ENCODE data around the gene RPLP2.

RPLP2 gene

DNA sequence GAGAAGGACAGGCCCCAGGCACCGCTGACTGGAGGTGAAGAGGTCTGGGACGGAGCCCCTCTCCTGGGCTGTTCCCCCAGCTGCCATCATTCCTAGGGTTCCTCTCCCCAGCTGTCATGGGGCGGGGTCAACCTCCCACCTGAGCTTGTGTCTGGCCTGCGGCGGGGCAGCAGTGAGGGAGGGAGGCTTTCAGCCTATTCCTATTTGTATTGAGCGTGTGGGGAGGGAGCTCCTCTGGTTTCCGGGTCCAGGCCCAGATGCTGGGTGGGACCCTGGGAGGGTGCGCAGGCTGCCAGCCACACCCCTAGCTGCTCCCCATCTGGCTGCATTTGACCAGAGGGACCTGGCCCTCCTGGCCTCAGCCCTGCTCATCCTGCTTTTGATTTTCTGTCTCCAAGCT is 46.6 kb downstream of the RPLP2 start:
- Histone ChIP-seq H3K9ac (ENCODE audit: low read length) (no peak overlapping the region), H3K79me2 (ENCODE audit: low read length) (no peaks in the 10 kb centered on the region), H3F3A (ENCODE audit: insufficient read depth, low read length) (no peaks in the 10 kb centered on the region), H3K4me2 (ENCODE audit: low read depth, low read length) (no peak overlapping the region), H3K36me3 (replicated peaks; ENCODE audit: insufficient read depth, low read length) (no peaks in the 10 kb centered on the region), H2AFZ (ENCODE audit: low read length) (no peak overlapping the region), H3K27me3 (replicated peaks; ENCODE audit: insufficient read depth, low read length) (peaks cover 79% of the 10 kb centered on the region), H4K20me1 (ENCODE audit: insufficient read depth, low read length) (no peaks in the 10 kb centered on the region), H3K4me1 (ENCODE audit: low read length) (no peaks in the 10 kb centered on the region), H3K9me2 (replicated peaks; ENCODE audit: insufficient read depth, low read length) (no peaks in the 10 kb centered on the region), H3K4me3 (ENCODE audit: low read length) (no peak overlapping the region), H3K9me3 (replicated peaks; ENCODE audit: insufficient read depth, low read length) (no peaks in the 10 kb centered on the region), H3K27ac (ENCODE audit: low read length) (no peak overlapping the region)
- no peak for DNase-seq
- TF ChIP-seq EZH2 (optimal IDR thresholded peaks at IDR 0.05; ENCODE audit: low read depth, low read length) (no peak), EZH2phosphoT487 (IDR thresholded peaks at IDR 0.05; ENCODE audit: low read length) (no peak)
- TF ChIP-seq, protein P1, sequence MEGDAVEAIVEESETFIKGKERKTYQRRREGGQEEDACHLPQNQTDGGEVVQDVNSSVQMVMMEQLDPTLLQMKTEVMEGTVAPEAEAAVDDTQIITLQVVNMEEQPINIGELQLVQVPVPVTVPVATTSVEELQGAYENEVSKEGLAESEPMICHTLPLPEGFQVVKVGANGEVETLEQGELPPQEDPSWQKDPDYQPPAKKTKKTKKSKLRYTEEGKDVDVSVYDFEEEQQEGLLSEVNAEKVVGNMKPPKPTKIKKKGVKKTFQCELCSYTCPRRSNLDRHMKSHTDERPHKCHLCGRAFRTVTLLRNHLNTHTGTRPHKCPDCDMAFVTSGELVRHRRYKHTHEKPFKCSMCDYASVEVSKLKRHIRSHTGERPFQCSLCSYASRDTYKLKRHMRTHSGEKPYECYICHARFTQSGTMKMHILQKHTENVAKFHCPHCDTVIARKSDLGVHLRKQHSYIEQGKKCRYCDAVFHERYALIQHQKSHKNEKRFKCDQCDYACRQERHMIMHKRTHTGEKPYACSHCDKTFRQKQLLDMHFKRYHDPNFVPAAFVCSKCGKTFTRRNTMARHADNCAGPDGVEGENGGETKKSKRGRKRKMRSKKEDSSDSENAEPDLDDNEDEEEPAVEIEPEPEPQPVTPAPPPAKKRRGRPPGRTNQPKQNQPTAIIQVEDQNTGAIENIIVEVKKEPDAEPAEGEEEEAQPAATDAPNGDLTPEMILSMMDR (IDR thresholded peaks at IDR 0.05; ENCODE audit: low read length): no peak

DNA sequence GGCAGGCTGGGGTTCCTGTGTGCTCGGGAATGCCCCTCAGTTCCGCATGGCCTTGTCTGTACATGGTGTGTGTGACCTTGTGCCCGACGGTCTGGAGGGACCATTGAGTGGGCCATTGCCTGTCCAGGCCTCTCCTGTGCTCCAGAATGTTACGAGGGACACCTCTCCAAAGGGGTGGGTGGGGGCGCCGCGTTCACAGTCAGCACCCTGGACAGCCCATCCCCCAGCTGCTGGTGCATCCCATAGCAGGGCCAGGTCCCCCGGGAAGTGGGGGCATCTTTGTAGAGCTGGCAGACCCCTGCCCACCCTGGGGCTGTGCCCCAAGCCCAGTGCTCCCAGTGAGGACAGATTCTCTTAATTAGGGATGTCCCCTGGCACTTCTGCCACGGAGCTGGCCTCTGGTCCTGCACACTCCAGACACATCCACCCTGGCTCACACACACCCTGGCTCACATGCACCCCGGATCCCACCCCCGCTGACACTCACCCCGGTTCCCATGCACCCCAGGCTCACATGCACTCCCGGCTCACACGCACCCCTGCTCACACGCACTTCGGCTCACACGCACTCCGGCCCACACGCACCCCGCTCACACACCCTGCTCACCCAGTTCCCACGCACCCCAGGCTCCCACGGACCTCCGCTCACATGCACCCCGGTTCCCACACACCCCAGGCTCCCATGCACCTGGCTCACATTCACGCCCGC is 48.4 kb downstream of the RPLP2 start:
- no peaks in the 10 kb centered on the region for H4K20me1 ChIP-seq (ENCODE audit: insufficient read depth, low read length)

DNA sequence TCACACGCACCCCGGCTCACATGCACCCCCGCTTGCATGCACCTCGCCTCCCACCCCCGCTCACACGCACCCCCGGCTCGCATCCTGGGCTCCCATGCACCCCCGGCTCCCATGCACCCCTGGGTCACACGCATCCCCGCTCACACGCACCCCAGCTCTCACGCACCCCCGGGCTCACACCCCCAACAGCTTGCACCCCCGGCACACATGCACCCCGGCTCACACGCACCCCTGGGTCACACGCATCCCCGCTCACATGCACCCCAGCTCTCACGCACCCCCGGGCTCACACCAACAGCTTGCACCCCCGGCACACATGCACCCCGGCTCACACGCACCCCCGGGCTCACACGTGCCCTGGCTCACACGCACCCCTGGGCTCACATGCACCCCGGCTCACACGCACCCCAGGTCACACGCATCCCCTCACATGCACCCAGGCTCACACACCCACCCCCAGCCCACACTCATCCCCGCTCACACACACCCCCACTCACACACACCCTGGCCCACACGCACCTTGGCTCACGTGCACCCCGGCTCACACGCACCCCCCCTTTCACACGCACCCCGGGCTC is 49.1 kb downstream of the RPLP2 start:
- DNase-seq: no peak
- no peaks in the 10 kb centered on the region for H3K9me2 ChIP-seq (replicated peaks; ENCODE audit: insufficient read depth, low read length)
- TF ChIP-seq, protein P1 (IDR thresholded peaks at IDR 0.05; ENCODE audit: low read length): no peak
- TF ChIP-seq EZH2phosphoT487 (IDR thresholded peaks at IDR 0.05; ENCODE audit: low read length) (no peak), EZH2 (optimal IDR thresholded peaks at IDR 0.05; ENCODE audit: low read depth, low read length) (no peak)
- no peaks in the 10 kb centered on the region for H3K4me1 ChIP-seq (ENCODE audit: low read length)
- no peak overlapping the region for H3K9ac ChIP-seq (ENCODE audit: low read length)
- H3K4me2 ChIP-seq (ENCODE audit: low read depth, low read length): no peak overlapping the region
- H3K27me3 ChIP-seq (replicated peaks; ENCODE audit: insufficient read depth, low read length): peaks cover 76% of the 10 kb centered on the region
- no peak overlapping the region for H2AFZ ChIP-seq (ENCODE audit: low read length)
- no peaks in the 10 kb centered on the region for H3K79me2 ChIP-seq (ENCODE audit: low read length)
- no peaks in the 10 kb centered on the region for H3F3A ChIP-seq (ENCODE audit: insufficient read depth, low read length)
- no peaks in the 10 kb centered on the region for H3K36me3 ChIP-seq (replicated peaks; ENCODE audit: insufficient read depth, low read length)
- H4K20me1 ChIP-seq (ENCODE audit: insufficient read depth, low read length): no peaks in the 10 kb centered on the region
- no peaks in the 10 kb centered on the region for H3K9me3 ChIP-seq (replicated peaks; ENCODE audit: insufficient read depth, low read length)
- H3K27ac ChIP-seq (ENCODE audit: low read length): no peak overlapping the region
- no peak overlapping the region for H3K4me3 ChIP-seq (ENCODE audit: low read length)

More for the DNA sequence above, 48.4 kb downstream of the RPLP2 start:
- TF ChIP-seq, protein P1 (IDR thresholded peaks at IDR 0.05; ENCODE audit: low read length): no peak
- TF ChIP-seq EZH2phosphoT487 (IDR thresholded peaks at IDR 0.05; ENCODE audit: low read length): no peak
- no peak for TF ChIP-seq EZH2 (optimal IDR thresholded peaks at IDR 0.05; ENCODE audit: low read depth, low read length)
- Histone ChIP-seq H3K4me2 (ENCODE audit: low read depth, low read length) (no peak overlapping the region), H2AFZ (ENCODE audit: low read length) (no peak overlapping the region), H3K9me2 (replicated peaks; ENCODE audit: insufficient read depth, low read length) (no peaks in the 10 kb centered on the region), H3F3A (ENCODE audit: insufficient read depth, low read length) (no peaks in the 10 kb centered on the region), H3K9me3 (replicated peaks; ENCODE audit: insufficient read depth, low read length) (no peaks in the 10 kb centered on the region), H3K9ac (ENCODE audit: low read length) (no peak overlapping the region), H3K4me3 (ENCODE audit: low read length) (no peak overlapping the region), H3K4me1 (ENCODE audit: low read length) (no peaks in the 10 kb centered on the region), H3K27ac (ENCODE audit: low read length) (no peak overlapping the region), H3K27me3 (replicated peaks; ENCODE audit: insufficient read depth, low read length) (peaks cover 77% of the 10 kb centered on the region), H3K79me2 (ENCODE audit: low read length) (no peaks in the 10 kb centered on the region), H3K36me3 (replicated peaks; ENCODE audit: insufficient read depth, low read length) (no peaks in the 10 kb centered on the region)
- no peak for DNase-seq
